ENCODE data around the gene SH3PXD2A. TPM values are rescaled to one million over a fixed set of nuclear protein-coding genes. Genes with fewer than 3 reads are reported as not detected.

Gene SH3PXD2A
- total RNA-seq, 4 donors from 2014 or later: 6.2 to 16.8 (median 11.4) TPM

DNA sequence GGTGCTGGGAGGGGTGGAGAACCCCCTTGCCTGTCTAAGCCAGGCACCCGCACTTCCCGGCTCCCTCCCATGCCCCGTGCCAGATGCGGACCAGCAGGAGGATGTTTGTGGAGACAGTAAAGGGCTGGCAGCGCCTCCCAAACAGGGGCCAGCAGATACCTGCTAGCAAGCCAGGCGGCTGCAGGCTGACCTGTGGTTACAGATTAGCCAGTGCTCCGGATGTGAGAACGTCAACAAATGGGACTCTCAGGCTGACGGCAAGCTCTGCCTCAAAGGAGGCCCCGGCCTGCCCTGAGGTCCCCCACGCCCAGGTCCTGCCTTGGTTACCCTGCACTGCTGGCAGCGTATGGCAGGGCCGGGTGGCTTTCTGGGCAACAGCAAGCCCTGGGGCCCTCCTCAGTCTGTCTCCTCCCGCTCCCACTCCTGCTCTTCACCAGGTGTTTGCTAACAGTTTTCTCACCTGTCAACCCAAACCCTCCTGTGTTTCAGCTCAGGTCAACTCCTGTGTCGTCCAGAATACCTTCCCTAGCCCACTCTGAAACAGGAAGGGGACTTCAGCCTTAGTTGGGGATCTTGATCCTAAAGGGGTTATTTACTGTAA is 276.5 kb downstream of the SH3PXD2A start:
- Histone ChIP-seq H3K27me3 (no peaks in the 10 kb centered on the region), H3K36me3 (no peaks in the 10 kb centered on the region), H3K4me3 (no peak overlapping the region), H3K9me3 (no peaks in the 10 kb centered on the region), H3K4me1 (peaks cover 40% of the 10 kb centered on the region in 2 donors), H3K27ac (peak overlapping the region; percentile 86 to 92 (median 89))
- in situ Hi-C loops (cut with MboI; ENCODE audit: low sequenced_read_pairs in 4 of 4) (loop anchor here in 2 of 4 donors (25.0 kb wide), 2 partner anchors 167 to 283 kb away; partner anchors contain the start of gene SH3PXD2A (in 1 of the 2)), intact Hi-C loops (cut with DNase I; ENCODE audit: low total_unique reads) (no loop called here)
- DNase-seq (no peak), ATAC-seq (no peak)
- TF ChIP-seq POLR2A (IDR thresholded peaks at IDR 0.05): no peak
- TF ChIP-seq, protein P1, sequence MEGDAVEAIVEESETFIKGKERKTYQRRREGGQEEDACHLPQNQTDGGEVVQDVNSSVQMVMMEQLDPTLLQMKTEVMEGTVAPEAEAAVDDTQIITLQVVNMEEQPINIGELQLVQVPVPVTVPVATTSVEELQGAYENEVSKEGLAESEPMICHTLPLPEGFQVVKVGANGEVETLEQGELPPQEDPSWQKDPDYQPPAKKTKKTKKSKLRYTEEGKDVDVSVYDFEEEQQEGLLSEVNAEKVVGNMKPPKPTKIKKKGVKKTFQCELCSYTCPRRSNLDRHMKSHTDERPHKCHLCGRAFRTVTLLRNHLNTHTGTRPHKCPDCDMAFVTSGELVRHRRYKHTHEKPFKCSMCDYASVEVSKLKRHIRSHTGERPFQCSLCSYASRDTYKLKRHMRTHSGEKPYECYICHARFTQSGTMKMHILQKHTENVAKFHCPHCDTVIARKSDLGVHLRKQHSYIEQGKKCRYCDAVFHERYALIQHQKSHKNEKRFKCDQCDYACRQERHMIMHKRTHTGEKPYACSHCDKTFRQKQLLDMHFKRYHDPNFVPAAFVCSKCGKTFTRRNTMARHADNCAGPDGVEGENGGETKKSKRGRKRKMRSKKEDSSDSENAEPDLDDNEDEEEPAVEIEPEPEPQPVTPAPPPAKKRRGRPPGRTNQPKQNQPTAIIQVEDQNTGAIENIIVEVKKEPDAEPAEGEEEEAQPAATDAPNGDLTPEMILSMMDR (IDR thresholded peaks at IDR 0.05 in 4 of 5, conservative IDR thresholded peaks at IDR 0.05 in 1 of 5): no peak

GRCh38 chr10:103576862-103577261 is 278.5 kb downstream of the SH3PXD2A start:
- intact Hi-C loops (cut with DNase I; ENCODE audit: low total_unique reads): no loop called here
- no peak for DNase-seq
- in situ Hi-C loops (cut with MboI; ENCODE audit: low sequenced_read_pairs in 4 of 4): loop anchor here in 2 of 4 donors (25.0 kb wide), 2 partner anchors 165 to 285 kb away; partner anchors contain the start of gene SH3PXD2A (in 1 of the 2)
- H3K9me3 ChIP-seq: no peaks in the 10 kb centered on the region
- H3K36me3 ChIP-seq: peaks cover 0 to 9% of the 10 kb centered on the region in 2 donors
- peaks cover 30 to 32% of the 10 kb centered on the region in 2 donors for H3K4me1 ChIP-seq
- no peak for ATAC-seq
- no peak overlapping the region for H3K4me3 ChIP-seq
- H3K27ac ChIP-seq: peak overlapping the region in 1 of 4 donors; percentile 9
- no peaks in the 10 kb centered on the region for H3K27me3 ChIP-seq
- TF ChIP-seq, protein P1 (IDR thresholded peaks at IDR 0.05 in 4 of 5, conservative IDR thresholded peaks at IDR 0.05 in 1 of 5): no peak
- no peak for TF ChIP-seq POLR2A (IDR thresholded peaks at IDR 0.05)

DNA sequence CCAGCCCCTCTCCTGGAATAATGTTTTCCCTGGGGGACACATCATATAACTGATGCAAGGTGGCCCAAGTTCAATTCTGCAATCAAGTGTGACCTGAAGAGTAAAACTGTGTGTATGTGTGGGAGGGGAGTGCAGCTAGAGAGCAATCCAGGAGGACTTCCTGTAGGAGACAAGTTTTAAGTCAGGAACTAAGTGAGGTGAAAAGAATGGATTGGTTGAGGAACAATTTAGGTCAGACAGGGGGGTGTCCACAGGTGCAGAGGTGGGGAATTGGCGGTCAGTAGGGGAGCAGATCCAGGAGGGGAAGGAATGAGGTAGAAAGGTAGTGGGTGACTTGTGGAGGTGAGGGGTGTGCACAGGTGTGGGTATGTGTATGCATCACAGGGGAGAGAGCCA is 279.3 kb downstream of the SH3PXD2A start:
- intact Hi-C loops (cut with DNase I; ENCODE audit: low total_unique reads) (no loop called here), in situ Hi-C loops (cut with MboI; ENCODE audit: low sequenced_read_pairs in 4 of 4) (loop anchor here in 2 of 4 donors (25.0 kb wide), 2 partner anchors 164 to 286 kb away; partner anchors contain the start of gene SH3PXD2A (in 1 of the 2))
- DNase-seq (no peak), ATAC-seq (no peak)
- Histone ChIP-seq H3K4me1 (peaks cover 24% of the 10 kb centered on the region in 2 donors), H3K27ac (no peak overlapping the region), H3K27me3 (no peaks in the 10 kb centered on the region), H3K9me3 (no peaks in the 10 kb centered on the region), H3K4me3 (no peak overlapping the region), H3K36me3 (peaks cover 0 to 16% of the 10 kb centered on the region in 2 donors)
- no peak for TF ChIP-seq POLR2A (IDR thresholded peaks at IDR 0.05)
- TF ChIP-seq, protein P1 (IDR thresholded peaks at IDR 0.05 in 4 of 5, conservative IDR thresholded peaks at IDR 0.05 in 1 of 5): no peak

DNA sequence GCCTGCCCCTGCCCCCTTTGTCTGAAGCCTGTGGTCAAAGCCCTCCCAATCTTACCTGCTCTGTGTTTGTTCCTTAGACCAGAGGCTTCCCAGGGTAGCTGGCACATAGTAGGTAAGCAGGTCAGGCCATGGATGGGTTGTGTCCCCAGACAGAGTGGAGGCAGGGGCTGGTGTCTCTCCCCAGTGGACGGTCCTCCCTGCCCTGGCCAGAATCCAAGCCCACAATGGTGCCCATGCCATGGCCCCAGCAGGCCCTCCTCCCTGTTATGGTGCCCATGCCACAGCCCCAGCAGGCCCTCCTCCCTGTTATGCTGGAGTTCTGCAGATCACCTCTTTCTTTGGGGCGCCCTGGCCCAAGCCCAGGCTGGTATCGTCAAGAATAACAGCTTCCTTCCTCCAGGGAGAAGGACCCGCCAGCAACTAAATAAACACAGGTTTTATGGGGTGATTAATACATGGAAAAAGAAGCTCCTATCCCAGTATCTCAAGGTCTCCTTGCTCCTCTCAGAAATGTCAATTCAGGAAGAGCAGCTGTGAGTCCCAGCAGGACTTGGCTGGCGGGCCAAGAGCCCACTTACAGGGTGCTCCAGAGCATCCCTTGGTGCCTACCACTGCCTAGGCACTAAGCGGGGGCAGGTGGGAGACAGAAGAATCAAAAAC is 279.8 kb downstream of the SH3PXD2A start:
- ATAC-seq (no peak), DNase-seq (no peak)
- Histone ChIP-seq H3K36me3 (peaks cover 0 to 16% of the 10 kb centered on the region in 2 donors), H3K27me3 (no peaks in the 10 kb centered on the region), H3K27ac (peak overlapping the region in 1 of 4 donors; percentile 41), H3K9me3 (no peaks in the 10 kb centered on the region), H3K4me3 (no peak overlapping the region), H3K4me1 (peaks cover 18 to 19% of the 10 kb centered on the region in 2 donors)
- TF ChIP-seq, protein P1 (IDR thresholded peaks at IDR 0.05 in 4 of 5, conservative IDR thresholded peaks at IDR 0.05 in 1 of 5): no peak
- TF ChIP-seq POLR2A (IDR thresholded peaks at IDR 0.05): no peak
- in situ Hi-C loops (cut with MboI; ENCODE audit: low sequenced_read_pairs in 4 of 4) (loop anchor here in 2 of 4 donors (25.0 kb wide), 2 partner anchors 163 to 287 kb away; partner anchors contain the start of gene SH3PXD2A (in 1 of the 2)), intact Hi-C loops (cut with DNase I; ENCODE audit: low total_unique reads) (no loop called here)

Data from gastrocnemius medialis (tissue), 4 donors.